K562 (cell line): ENCODE results near the gene CLPSL2. TPM values are rescaled to one million over a fixed set of nuclear protein-coding genes. Genes with fewer than 3 reads are reported as not detected.

Source experiments
- ADNP ChIP-seq: fragments of 200-800 bp; sonication (Bioruptor generic); IDR thresholded peaks from 2 replicates; pipeline ENCODE4 v1.6.1; 2016; ENCODE audit warnings: missing genetic modification characterization, missing compliant biosample characterization
- ATF6 ChIP-seq: sonication (generic); formaldehyde crosslinking; IDR thresholded peaks from 2 replicates; pipeline ENCODE4 v1.4.0; 2020; ENCODE audit warnings: mild to moderate bottlenecking, missing genetic modification reagents
- FOSL1 ChIP-seq: fragments of 200-800 bp; sonication (Bioruptor generic); conservative IDR thresholded peaks from 2 replicates; pipeline ENCODE4 v1.6.1; 2016; ENCODE audit warnings: missing genetic modification characterization, missing compliant biosample characterization
- GATA2 ChIP-seq: sonication (generic); formaldehyde crosslinking; IDR thresholded peaks from 2 replicates; pipeline ENCODE4 v1.4.0; 2020; ENCODE audit warnings: mild to moderate bottlenecking, missing genetic modification reagents
- HEY1 ChIP-seq: fragments of 250-450 bp; sonication (Bioruptor Pico); IDR thresholded peaks from 2 replicates; pipeline ENCODE4 v1.5.0; 2020; ENCODE audit warnings: mild to moderate bottlenecking, moderate library complexity, borderline replicate concordance
- HMGN3 ChIP-seq: IDR thresholded peaks from 2 replicates; pipeline ENCODE4 v1.6.1; 2011; ENCODE audit warnings: borderline replicate concordance, low read depth, mild to moderate bottlenecking, mixed read lengths, low read length; ENCODE audit not compliant: insufficient read length; ENCODE audit errors: extremely low read depth
- HSF4 ChIP-seq: fragments of 250-450 bp; sonication (Bioruptor Pico); IDR thresholded peaks from 2 replicates; pipeline ENCODE4 v2.1.2; 2022; ENCODE audit warnings: mild to moderate bottlenecking, moderate library complexity, borderline replicate concordance
- KAT7 ChIP-seq: sonication (generic); formaldehyde crosslinking; IDR thresholded peaks from 2 replicates; pipeline ENCODE4 v1.8.0; 2022; ENCODE audit warnings: missing genetic modification reagents, mild to moderate bottlenecking, borderline replicate concordance
- MAX ChIP-seq: sonication (generic); formaldehyde crosslinking; IDR thresholded peaks from 2 replicates; pipeline ENCODE4 v1.9.0; 2022; ENCODE audit warnings: mild to moderate bottlenecking, missing genetic modification reagents
- PHF20 ChIP-seq: fragments of 450-650 bp; IDR thresholded peaks from 2 replicates; pipeline ENCODE4 v1.6.1; 2018; ENCODE audit not compliant: partially characterized antibody
- PHF8 ChIP-seq: fragments of 200-600 bp; sonication (generic); IDR thresholded peaks from 2 replicates; pipeline ENCODE4 v1.6.1; 2012; ENCODE audit warnings: mixed run types, mild to moderate bottlenecking, inconsistent platforms, low read length, moderate library complexity, borderline replicate concordance
- POLR2G ChIP-seq: fragments of 200-400 bp; formaldehyde crosslinking; IDR thresholded peaks from 2 replicates; pipeline ENCODE4 v1.6.1; 2017; ENCODE audit warnings: low read depth, mild to moderate bottlenecking, antibody characterized with exemption, low read length, moderate library complexity
- SMAD2 ChIP-seq: fragments of 150-350 bp; IDR thresholded peaks from 2 replicates; pipeline ENCODE4 v1.6.1; 2014; ENCODE audit warnings: low read depth, mild to moderate bottlenecking, low read length
- SREBF1 ChIP-seq: fragments of 150-350 bp; IDR thresholded peaks from 2 replicates; pipeline ENCODE4 v1.6.1; 2014; ENCODE audit warnings: antibody characterized with exemption, low read depth, low read length, borderline replicate concordance
- SRF ChIP-seq, 2 experiments: fragments of 250-450, 450-650 bp in 1 of 2; sonication (Bioruptor Pico) in 1 of 2; sonication (generic) in 1 of 2; formaldehyde crosslinking; IDR thresholded peaks; 2 replicates each; pipeline versions ENCODE4 v1.5.0 to v1.5.1; 2020 to 2022; ENCODE audit warnings: mild to moderate bottlenecking in 1 of 2, missing genetic modification reagents in 1 of 2
- SRSF7 ChIP-seq: fragments of 200-400 bp; formaldehyde crosslinking; optimal IDR thresholded peaks from 2 replicates; pipeline ENCODE3; 2017; ENCODE audit warnings: mild to moderate bottlenecking, low read depth, low read length
- TAF9B ChIP-seq: fragments of 450-650 bp; IDR thresholded peaks from 2 replicates; pipeline ENCODE4 v1.6.1; 2018; ENCODE audit warnings: mild to moderate bottlenecking; ENCODE audit not compliant: partially characterized antibody
- TCF7 ChIP-seq: sonication (generic); IDR thresholded peaks from 2 replicates; pipeline ENCODE4 v1.6.1; 2016; ENCODE audit warnings: antibody characterized with exemption, borderline replicate concordance
- YY1 ChIP-seq, 3 experiments: IDR thresholded peaks; 2 replicates each; pipeline ENCODE4 v1.6.1; 2011; ENCODE audit warnings: low read length in 2 of 3, mild to moderate bottlenecking in 2 of 3, moderate library complexity in 2 of 3, borderline replicate concordance in 1 of 3, control low read depth in 1 of 3, low read depth in 1 of 3; ENCODE audit not compliant: insufficient read depth in 3 of 3, insufficient replicate concordance in 2 of 3, control insufficient read depth in 1 of 3, insufficient read length in 1 of 3; ENCODE audit errors: extremely low read depth in 1 of 3
- ZNF41 ChIP-seq: fragments of 250-450 bp; sonication (Bioruptor Pico); conservative IDR thresholded peaks from 2 replicates; pipeline ENCODE4 v1.4.0; 2020; ENCODE audit warnings: mild to moderate bottlenecking
- ZNF77 ChIP-seq: fragments of 250-450 bp; sonication (Bioruptor Pico); IDR thresholded peaks from 2 replicates; pipeline ENCODE4 v1.5.0; 2020
- polyA plus RNA-seq, 8 experiments: library from polyadenylated mRNA; depleted of rRNA in 4 of 8; stranded (reverse) in 5 of 8; unstranded in 3 of 8; fragments of >200 nt; fragmentation: Nextera tagmentation in 2 of 8; fragmentation: Illumina TruSeq in 1 of 8; extraction: Ambion mirVana in 2 of 8; extraction: Trizol in 1 of 8; gene quantifications; 2 replicates each; pipeline versions ENCODE4 v1.2.1 to v1.2.3, GENCODE V29; 2011 to 2014; ENCODE audit warnings: inconsistent platforms in 1 of 8, missing spikeins in 1 of 8
- total RNA-seq, 7 experiments: library from RNA; depleted of rRNA in 6 of 7; stranded (reverse); fragments of >200 nt in 6 of 7; fragmentation: Illumina TruSeq in 2 of 7; extraction: Trizol in 2 of 7; gene quantifications; 2 replicates each; pipeline versions ENCODE4 v1.2.1 to v1.2.3, GENCODE V29; 2011 to 2021; ENCODE audit warnings: low replicate concordance in 1 of 7
- TF ChIP-seq, protein P1 (sequence below): sonication (generic); formaldehyde crosslinking; IDR thresholded peaks from 2 replicates; pipeline ENCODE4 v1.8.0; 2022; ENCODE audit warnings: missing genetic modification reagents, mild to moderate bottlenecking, moderate library complexity, borderline replicate concordance

The CLPSL2 gene
- total and polyA plus RNA-seq, 9 of the 15 experiments (the other 6 are each of a cell fraction or from before 2014, with no cell fraction given), result not detected

- TF ChIP-seq ATF6 (CRISPR knock-in tag) (no peak), POLR2G (no peak), HSF4 (CRISPR knock-in tag) (no peak), KAT7 (CRISPR knock-in tag) (0 out of 2 replicates have a peak, but pooled peaks have one; percentile 24), SREBF1 (no peak), GATA2 (CRISPR knock-in tag) (no peak), PHF20 (peak; percentile 58), MAX (no peak), PHF8 (no peak), FOSL1 (tag) (no peak), ZNF77 (CRISPR knock-in tag) (no peak), HMGN3 (no peak), YY1 (IDR thresholded peaks at IDR 0.05; ENCODE audit: borderline replicate concordance in 1 of 3, control insufficient read depth in 1 of 3, extremely low read depth in 1 of 3, insufficient read depth in 3 of 3, insufficient read length in 1 of 3, insufficient replicate concordance in 2 of 3, low read depth in 1 of 3, low read length in 2 of 3) (peak in 1 of 3 experiments; percentile 10), ZNF41 (CRISPR knock-in tag) (no peak), SMAD2 (no peak), SRSF7 (no peak), HEY1 (CRISPR knock-in tag) (no peak), SRF (CRISPR knock-in tag; IDR thresholded peaks at IDR 0.05) (no peak), ADNP (tag) (no peak), TCF7 (no peak; the same call in 1 of the 2 replicates), TAF9B (no peak)
- TF ChIP-seq, protein P1, sequence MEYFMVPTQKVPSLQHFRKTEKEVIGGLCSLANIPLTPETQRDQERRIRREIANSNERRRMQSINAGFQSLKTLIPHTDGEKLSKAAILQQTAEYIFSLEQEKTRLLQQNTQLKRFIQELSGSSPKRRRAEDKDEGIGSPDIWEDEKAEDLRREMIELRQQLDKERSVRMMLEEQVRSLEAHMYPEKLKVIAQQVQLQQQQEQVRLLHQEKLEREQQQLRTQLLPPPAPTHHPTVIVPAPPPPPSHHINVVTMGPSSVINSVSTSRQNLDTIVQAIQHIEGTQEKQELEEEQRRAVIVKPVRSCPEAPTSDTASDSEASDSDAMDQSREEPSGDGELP (CRISPR knock-in tag), result no peak
Observed at GRCh38 chr6:35727231-35727934, 49.0 kb upstream of the CLPSL2 start (continued).
